ENCODE data around the gene LRRC70.

Gene LRRC70

DNA sequence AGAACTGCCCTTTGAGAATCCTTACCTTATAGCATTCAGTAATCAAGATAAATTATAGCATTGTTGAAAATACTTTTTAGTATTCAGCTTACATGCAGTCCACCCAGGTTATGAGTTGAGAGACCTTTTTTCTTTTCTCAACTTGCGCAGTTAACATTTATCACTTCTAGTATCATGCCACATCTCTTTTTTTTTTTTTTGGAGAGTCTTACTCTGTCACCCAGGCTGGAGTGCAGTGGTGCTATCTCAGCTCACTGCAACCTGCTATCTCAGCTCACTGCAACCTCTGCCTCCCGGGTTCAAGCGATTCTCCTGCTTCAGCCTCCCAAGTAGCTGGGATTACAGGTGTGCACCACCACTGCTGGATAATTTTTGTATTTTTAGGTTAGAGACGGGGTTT is 29.0 kb downstream of the LRRC70 start:
- 0 out of 2 replicates have a peak, but pooled peaks cover 11% of the 10 kb centered on the region for H3K36me3 ChIP-seq (ENCODE audit: low read depth)
- H3K4me3 ChIP-seq (ENCODE audit: severe bottlenecking): no peak overlapping the region
- H3K4me1 ChIP-seq (ENCODE audit: insufficient read depth, poor library complexity, severe bottlenecking): no peaks in the 10 kb centered on the region
- H3K27ac ChIP-seq (ENCODE audit: poor library complexity, severe bottlenecking): no peak overlapping the region
- no peaks in the 10 kb centered on the region for H3K9me3 ChIP-seq (ENCODE audit: severe bottlenecking)
- ATAC-seq (ENCODE audit: low read depth) (no peak), DNase-seq (ENCODE audit: low spot score) (no peak)
- no peaks in the 10 kb centered on the region for H3K27me3 ChIP-seq (ENCODE audit: insufficient read depth, poor library complexity, severe bottlenecking)
- TF ChIP-seq, protein P1, sequence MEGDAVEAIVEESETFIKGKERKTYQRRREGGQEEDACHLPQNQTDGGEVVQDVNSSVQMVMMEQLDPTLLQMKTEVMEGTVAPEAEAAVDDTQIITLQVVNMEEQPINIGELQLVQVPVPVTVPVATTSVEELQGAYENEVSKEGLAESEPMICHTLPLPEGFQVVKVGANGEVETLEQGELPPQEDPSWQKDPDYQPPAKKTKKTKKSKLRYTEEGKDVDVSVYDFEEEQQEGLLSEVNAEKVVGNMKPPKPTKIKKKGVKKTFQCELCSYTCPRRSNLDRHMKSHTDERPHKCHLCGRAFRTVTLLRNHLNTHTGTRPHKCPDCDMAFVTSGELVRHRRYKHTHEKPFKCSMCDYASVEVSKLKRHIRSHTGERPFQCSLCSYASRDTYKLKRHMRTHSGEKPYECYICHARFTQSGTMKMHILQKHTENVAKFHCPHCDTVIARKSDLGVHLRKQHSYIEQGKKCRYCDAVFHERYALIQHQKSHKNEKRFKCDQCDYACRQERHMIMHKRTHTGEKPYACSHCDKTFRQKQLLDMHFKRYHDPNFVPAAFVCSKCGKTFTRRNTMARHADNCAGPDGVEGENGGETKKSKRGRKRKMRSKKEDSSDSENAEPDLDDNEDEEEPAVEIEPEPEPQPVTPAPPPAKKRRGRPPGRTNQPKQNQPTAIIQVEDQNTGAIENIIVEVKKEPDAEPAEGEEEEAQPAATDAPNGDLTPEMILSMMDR (IDR thresholded peaks at IDR 0.05; ENCODE audit: poor library complexity, severe bottlenecking): no peak

DNA sequence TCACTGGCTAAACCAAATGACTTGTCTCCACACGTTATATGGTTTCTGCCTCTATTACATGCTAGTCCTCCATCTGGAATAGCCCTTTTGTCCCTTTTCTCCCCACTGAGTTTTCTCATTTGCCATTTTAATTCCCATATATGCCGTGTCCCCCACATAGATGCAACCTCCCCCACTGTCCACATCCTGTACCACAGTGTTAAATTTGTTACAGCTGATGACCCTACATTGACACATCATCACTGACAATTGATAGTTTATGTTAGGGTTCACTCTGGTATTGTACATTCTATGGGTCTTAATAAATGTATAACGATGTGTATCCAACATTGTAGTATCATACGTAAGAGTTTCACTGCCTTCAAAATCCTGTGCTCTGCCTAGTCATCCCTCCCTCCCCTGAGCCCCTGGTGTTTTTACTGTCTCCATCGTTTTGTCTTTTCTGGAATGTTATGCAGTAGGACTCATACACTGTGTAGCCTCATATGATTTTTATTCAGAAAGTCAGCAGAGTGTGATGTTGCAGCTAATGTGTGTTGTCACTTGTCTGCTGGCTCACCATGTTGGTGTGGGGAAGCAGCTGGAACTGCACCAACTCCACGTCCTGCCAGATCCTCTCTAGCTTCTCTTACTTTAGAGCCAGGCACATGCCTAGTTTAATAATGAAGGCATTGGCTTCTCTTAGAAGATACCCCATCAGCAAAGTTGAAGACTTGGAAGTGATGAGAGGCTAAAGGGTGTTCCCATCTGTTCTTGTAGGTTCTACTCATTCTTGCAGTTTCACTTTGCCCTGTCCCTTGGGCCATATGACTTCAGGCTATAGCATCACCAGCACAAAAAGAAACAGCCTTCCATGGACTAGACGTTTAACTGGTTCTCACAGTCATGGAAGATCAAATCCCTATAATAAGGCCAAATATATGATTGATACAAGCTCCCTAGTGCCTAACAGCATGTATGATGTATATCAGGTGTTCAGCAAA is 30.2 kb downstream of the LRRC70 start:
- TF ChIP-seq, protein P1 (IDR thresholded peaks at IDR 0.05; ENCODE audit: poor library complexity, severe bottlenecking): no peak
- Histone ChIP-seq H3K27ac (ENCODE audit: poor library complexity, severe bottlenecking) (no peak overlapping the region), H3K9me3 (ENCODE audit: severe bottlenecking) (no peaks in the 10 kb centered on the region), H3K4me3 (ENCODE audit: severe bottlenecking) (no peak overlapping the region), H3K4me1 (ENCODE audit: insufficient read depth, poor library complexity, severe bottlenecking) (no peaks in the 10 kb centered on the region), H3K36me3 (ENCODE audit: low read depth) (0 out of 2 replicates have a peak, but pooled peaks cover 11% of the 10 kb centered on the region), H3K27me3 (ENCODE audit: insufficient read depth, poor library complexity, severe bottlenecking) (no peaks in the 10 kb centered on the region)
- ATAC-seq (ENCODE audit: low read depth) (no peak), DNase-seq (ENCODE audit: low spot score) (no peak)

DNA sequence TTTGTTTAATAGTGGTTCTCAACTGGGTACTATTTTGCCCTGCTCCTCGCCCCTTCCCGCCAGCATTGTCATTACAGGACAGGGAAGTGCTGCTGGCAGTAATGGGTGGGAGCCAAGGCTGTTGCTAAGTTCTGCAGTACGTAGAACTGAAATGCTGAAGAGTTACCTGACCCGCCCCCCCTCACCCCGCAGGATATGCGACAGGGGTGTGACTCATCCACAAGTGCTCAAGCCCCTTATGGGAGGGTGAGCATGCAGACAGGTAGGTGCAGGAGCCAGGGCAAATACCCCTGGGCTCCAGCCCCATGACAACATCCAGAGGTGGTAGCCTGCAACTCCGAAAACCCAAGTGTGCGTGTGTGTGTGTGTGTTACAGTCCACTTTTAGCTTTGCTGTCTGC is 35.7 kb downstream of the LRRC70 start:
- no peak for ATAC-seq (ENCODE audit: low read depth)
- no peak overlapping the region for H3K27ac ChIP-seq (ENCODE audit: poor library complexity, severe bottlenecking)
- no peak for DNase-seq (ENCODE audit: low spot score)
- no peaks in the 10 kb centered on the region for H3K9me3 ChIP-seq (ENCODE audit: severe bottlenecking)
- H3K36me3 ChIP-seq (ENCODE audit: low read depth): 0 out of 2 replicates have a peak, but pooled peaks cover 11% of the 10 kb centered on the region
- no peak overlapping the region for H3K4me3 ChIP-seq (ENCODE audit: severe bottlenecking)
- H3K27me3 ChIP-seq (ENCODE audit: insufficient read depth, poor library complexity, severe bottlenecking): no peaks in the 10 kb centered on the region
- TF ChIP-seq, protein P1 (IDR thresholded peaks at IDR 0.05; ENCODE audit: poor library complexity, severe bottlenecking): no peak
- H3K4me1 ChIP-seq (ENCODE audit: insufficient read depth, poor library complexity, severe bottlenecking): no peaks in the 10 kb centered on the region

DNA sequence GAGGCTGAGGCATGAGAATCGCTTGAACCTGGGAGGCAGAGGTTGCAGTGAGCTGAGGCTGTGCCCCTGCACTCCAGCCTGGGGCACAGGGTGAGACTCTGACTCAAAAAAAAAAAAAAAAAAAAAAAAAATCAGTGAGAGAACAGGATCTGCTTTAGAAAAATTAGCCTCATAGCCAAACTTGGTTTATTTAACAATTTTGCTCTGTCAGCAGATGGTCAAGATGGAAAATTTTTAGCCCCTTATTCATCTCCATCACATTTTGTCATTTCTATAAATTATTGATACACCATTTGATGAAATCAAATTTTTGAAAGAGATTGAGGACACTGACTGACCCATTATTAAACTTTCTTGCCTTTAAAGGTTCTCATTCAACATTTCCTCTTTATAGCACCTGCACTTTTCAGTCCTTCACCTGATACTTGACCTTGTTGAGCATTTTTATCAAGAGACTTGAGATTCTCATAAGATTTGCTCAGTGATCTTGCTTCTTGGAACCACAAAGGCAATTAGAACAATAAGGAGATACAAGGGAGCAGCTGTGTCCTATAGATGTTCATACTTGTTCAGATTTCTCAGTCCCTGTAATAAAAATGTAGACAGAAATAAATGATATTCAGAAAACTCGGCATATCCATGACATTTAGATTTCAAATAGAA is 38.1 kb downstream of the LRRC70 start:
- Histone ChIP-seq H3K27me3 (ENCODE audit: insufficient read depth, poor library complexity, severe bottlenecking) (no peaks in the 10 kb centered on the region), H3K9me3 (ENCODE audit: severe bottlenecking) (no peaks in the 10 kb centered on the region), H3K4me1 (ENCODE audit: insufficient read depth, poor library complexity, severe bottlenecking) (no peaks in the 10 kb centered on the region), H3K4me3 (ENCODE audit: severe bottlenecking) (no peak overlapping the region), H3K36me3 (ENCODE audit: low read depth) (0 out of 2 replicates have a peak, but pooled peaks cover 3% of the 10 kb centered on the region), H3K27ac (ENCODE audit: poor library complexity, severe bottlenecking) (no peak overlapping the region)
- ATAC-seq (ENCODE audit: low read depth): no peak
- TF ChIP-seq, protein P1 (IDR thresholded peaks at IDR 0.05; ENCODE audit: poor library complexity, severe bottlenecking): no peak
- DNase-seq (ENCODE audit: low spot score): no peak

Measured in RWPE2 (cell line).